T-helper 1 cell treated with Interleukin-12 subunit alpha and Interleukin-12 subunit beta and Interleukin-4 antibody, amounts not matched to agents 30 μg/mL and 1 μg/mL, for 36 hours (primary cell): ENCODE measurements around the gene MSRB3.
"Not testable (repeated sequence)": the region's sequence is repeated elsewhere in the genome, so short reads cannot be mapped to it uniquely, and the experiment has no call there.

Experiments
- H3K27ac Mint-ChIP-seq: one replicate; pipeline ENCODE4 v1.8.0; 2021; ENCODE audit warnings: mild to moderate bottlenecking, mixed read lengths
- H3K27me3 Mint-ChIP-seq: one replicate; pipeline ENCODE4 v1.8.0; 2021; ENCODE audit warnings: low read depth, mixed read lengths
- H3K36me3 Mint-ChIP-seq: one replicate; pipeline ENCODE4 v1.8.0; 2021; ENCODE audit warnings: low read depth, mixed read lengths
- H3K4me1 Mint-ChIP-seq: one replicate; pipeline ENCODE4 v1.8.0; 2021; ENCODE audit warnings: low read depth, mixed read lengths
- H3K4me3 Mint-ChIP-seq: one replicate; pipeline ENCODE4 v1.8.0; 2021; ENCODE audit warnings: mild to moderate bottlenecking, moderate library complexity, mixed read lengths
- H3K9me3 Mint-ChIP-seq: one replicate; pipeline ENCODE4 v1.8.0; 2021; ENCODE audit warnings: mixed read lengths

MSRB3 gene

GRCh38 chr12:65459545-65459944, 181.1 kb downstream of the MSRB3 start:
- H3K4me3 Mint-ChIP-seq = no peak overlapping the region
- H3K27me3 Mint-ChIP-seq = no peaks in the 10 kb centered on the region
- no peaks in the 10 kb centered on the region for H3K4me1 Mint-ChIP-seq
- H3K36me3 Mint-ChIP-seq = no peaks in the 10 kb centered on the region
- no peak overlapping the region for H3K27ac Mint-ChIP-seq
- no peaks in the 10 kb centered on the region for H3K9me3 Mint-ChIP-seq

GRCh38 chr12:65460063-65460462, 181.6 kb downstream of the MSRB3 start:
- Mint-ChIP-seq H3K9me3 (no peaks in the 10 kb centered on the region), H3K27ac (no peak overlapping the region), H3K4me1 (no peaks in the 10 kb centered on the region), H3K4me3 (no peak overlapping the region), H3K27me3 (no peaks in the 10 kb centered on the region), H3K36me3 (no peaks in the 10 kb centered on the region)

GRCh38 chr12:65461017-65461416, 182.5 kb downstream of the MSRB3 start:
- Mint-ChIP-seq H3K9me3 (no peaks in the 10 kb centered on the region), H3K36me3 (no peaks in the 10 kb centered on the region), H3K27me3 (no peaks in the 10 kb centered on the region), H3K4me3 (no peak overlapping the region), H3K4me1 (no peaks in the 10 kb centered on the region), H3K27ac (no peak overlapping the region)

- Mint-ChIP-seq H3K4me1 (no peaks in the 10 kb centered on the region), H3K27me3 (no peaks in the 10 kb centered on the region), H3K4me3 (no peak overlapping the region), H3K27ac (no peak overlapping the region), H3K36me3 (no peaks in the 10 kb centered on the region), H3K9me3 (no peaks in the 10 kb centered on the region)
These were observed 184.0 kb downstream of the MSRB3 start for GRCh38 chr12:65462484-65462883.

- Mint-ChIP-seq H3K27ac (no peak overlapping the region), H3K36me3 (no peaks in the 10 kb centered on the region), H3K4me3 (no peak overlapping the region)
These were observed 184.6 kb downstream of the MSRB3 start for GRCh38 chr12:65463082-65463481.

GRCh38 chr12:65463611-65464010, 185.1 kb downstream of the MSRB3 start:
- H3K9me3 Mint-ChIP-seq = no peaks in the 10 kb centered on the region
- no peaks in the 10 kb centered on the region for H3K4me1 Mint-ChIP-seq
- H3K4me3 Mint-ChIP-seq = no peak overlapping the region
- no peaks in the 10 kb centered on the region for H3K36me3 Mint-ChIP-seq
- H3K27me3 Mint-ChIP-seq = no peaks in the 10 kb centered on the region
- no peak overlapping the region for H3K27ac Mint-ChIP-seq

More at GRCh38 chr12:65463082-65463481, 184.6 kb downstream of the MSRB3 start:
- no peaks in the 10 kb centered on the region for H3K9me3 Mint-ChIP-seq
- no peaks in the 10 kb centered on the region for H3K4me1 Mint-ChIP-seq
- no peaks in the 10 kb centered on the region for H3K27me3 Mint-ChIP-seq

- H3K4me1 Mint-ChIP-seq = no peaks in the 10 kb centered on the region
- H3K36me3 Mint-ChIP-seq = no peaks in the 10 kb centered on the region
- H3K27me3 Mint-ChIP-seq = no peaks in the 10 kb centered on the region
- no peaks in the 10 kb centered on the region for H3K9me3 Mint-ChIP-seq
- no peak overlapping the region for H3K27ac Mint-ChIP-seq
- H3K4me3 Mint-ChIP-seq = no peak overlapping the region
These were observed 186.4 kb downstream of the MSRB3 start for GRCh38 chr12:65464930-65465329.

- Mint-ChIP-seq H3K4me3 (no peak overlapping the region), H3K9me3 (no peaks in the 10 kb centered on the region), H3K27me3 (no peaks in the 10 kb centered on the region)
These were observed 187.5 kb downstream of the MSRB3 start for GRCh38 chr12:65465766-65466547.

GRCh38 chr12:65466911-65467310, 188.4 kb downstream of the MSRB3 start:
- Mint-ChIP-seq H3K9me3 (no peaks in the 10 kb centered on the region), H3K4me1 (no peaks in the 10 kb centered on the region), H3K4me3 (no peak overlapping the region), H3K36me3 (no peaks in the 10 kb centered on the region), H3K27ac (no peak overlapping the region), H3K27me3 (no peaks in the 10 kb centered on the region)

More at GRCh38 chr12:65465766-65466547, 187.5 kb downstream of the MSRB3 start:
- no peak overlapping the region for H3K27ac Mint-ChIP-seq
- no peaks in the 10 kb centered on the region for H3K4me1 Mint-ChIP-seq
- H3K36me3 Mint-ChIP-seq = no peaks in the 10 kb centered on the region

GRCh38 chr12:65470256-65470655, 191.8 kb downstream of the MSRB3 start:
- Mint-ChIP-seq H3K27ac (no peak overlapping the region), H3K9me3 (no peaks in the 10 kb centered on the region), H3K4me1 (no peaks in the 10 kb centered on the region), H3K4me3 (no peak overlapping the region), H3K36me3 (no peaks in the 10 kb centered on the region), H3K27me3 (no peaks in the 10 kb centered on the region)

- Mint-ChIP-seq H3K9me3 (no peaks in the 10 kb centered on the region), H3K4me1 (no peaks in the 10 kb centered on the region), H3K36me3 (no peaks in the 10 kb centered on the region), H3K4me3 (no peak overlapping the region), H3K27ac (no peak overlapping the region), H3K27me3 (no peaks in the 10 kb centered on the region)
These were observed 193.6 kb downstream of the MSRB3 start for GRCh38 chr12:65472079-65472478.

- Mint-ChIP-seq H3K36me3 (no peaks in the 10 kb centered on the region), H3K27me3 (no peaks in the 10 kb centered on the region), H3K4me1 (no peaks in the 10 kb centered on the region), H3K27ac (no peak overlapping the region), H3K4me3 (no peak overlapping the region), H3K9me3 (no peaks in the 10 kb centered on the region)
These were observed 196.3 kb downstream of the MSRB3 start for GRCh38 chr12:65474831-65475230.

GRCh38 chr12:65477721-65478120, 199.2 kb downstream of the MSRB3 start:
- Mint-ChIP-seq H3K9me3 (peaks cover 7% of the 10 kb centered on the region), H3K27me3 (no peaks in the 10 kb centered on the region), H3K4me3 (no peak overlapping the region), H3K27ac (no peak overlapping the region), H3K36me3 (no peaks in the 10 kb centered on the region), H3K4me1 (no peaks in the 10 kb centered on the region)

- peaks cover 31% of the 10 kb centered on the region for H3K9me3 Mint-ChIP-seq
- not testable (repeated sequence) for H3K36me3 Mint-ChIP-seq, H3K4me3 Mint-ChIP-seq, H3K27me3 Mint-ChIP-seq, H3K27ac Mint-ChIP-seq, H3K4me1 Mint-ChIP-seq
These were observed 205.5 kb downstream of the MSRB3 start for GRCh38 chr12:65483891-65484516.

GRCh38 chr12:65488197-65488596, 209.7 kb downstream of the MSRB3 start:
- H3K27ac Mint-ChIP-seq = no peak overlapping the region
- H3K27me3 Mint-ChIP-seq = no peaks in the 10 kb centered on the region
- no peaks in the 10 kb centered on the region for H3K36me3 Mint-ChIP-seq
- H3K4me3 Mint-ChIP-seq = no peak overlapping the region
- no peaks in the 10 kb centered on the region for H3K4me1 Mint-ChIP-seq
- H3K9me3 Mint-ChIP-seq = peaks cover 18% of the 10 kb centered on the region
